Lower lobe of right lung (tissue), 2 donors: ENCODE data around the gene AQP11. TPM values are rescaled to one million over a fixed set of nuclear protein-coding genes. Genes with fewer than 3 reads are reported as not detected.
"Not testable (repeated sequence)": the region's sequence is repeated elsewhere in the genome, so short reads cannot be mapped to it uniquely, and the experiment has no call there.

Source experiments
- ATAC-seq, 2 donors: fragments of 200-7000 bp; cut with Tn5 transposase; one replicate each; pipeline ENCODE4 v1.9.1; 2020 to 2022; ENCODE audit warnings: mild to moderate bottlenecking in 2 of 2, moderate library complexity in 2 of 2
- DNase-seq: peaks from one replicate; pipeline ENCODE4 v3.0.0-alpha.2; 2020
- H3K27ac ChIP-seq: fragments of 200-600 bp; one replicate; pipeline ENCODE4 v1.8.0; 2022
- H3K27me3 ChIP-seq: fragments of 200-600 bp; one replicate; pipeline ENCODE4 v1.8.0; 2022; ENCODE audit warnings: low read depth
- H3K36me3 ChIP-seq: fragments of 200-600 bp; one replicate; pipeline ENCODE4 v1.8.0; 2022; ENCODE audit warnings: mild to moderate bottlenecking
- H3K4me1 ChIP-seq: fragments of 200-600 bp; one replicate; pipeline ENCODE4 v1.8.0; 2022
- H3K4me3 ChIP-seq: fragments of 200-600 bp; one replicate; pipeline ENCODE4 v1.8.0; 2022; ENCODE audit warnings: mild to moderate bottlenecking
- H3K9me3 ChIP-seq: fragments of 200-600 bp; one replicate; pipeline ENCODE4 v1.8.0; 2022
- intact Hi-C: fragments of 100-400 bp; cut with DNase I; formaldehyde crosslinking; loops from one replicate; pipeline ENCODE4 v1.11.0; 2022
- total RNA-seq: library from RNA; stranded (reverse); fragmentation: NEBNext Ultra II Directional; extraction: Animal tissue kit (Norgen Biotek cat#: 25700); gene quantifications from one replicate; pipeline ENCODE4 v1.2.1, GENCODE V29; 2021
- TF ChIP-seq, protein P1 (sequence below): fragments of 200-600 bp; IDR thresholded peaks from one replicate; pipeline ENCODE4 v1.8.0; 2022; ENCODE audit warnings: antibody characterized with exemption, mild to moderate bottlenecking
- donor health status: DM: no; HTN: yes; CAD: no; lungs with severe emphysema.

The AQP11 gene
- total RNA-seq, 1 donor from 2014 or later = 0.18 TPM

DNA sequence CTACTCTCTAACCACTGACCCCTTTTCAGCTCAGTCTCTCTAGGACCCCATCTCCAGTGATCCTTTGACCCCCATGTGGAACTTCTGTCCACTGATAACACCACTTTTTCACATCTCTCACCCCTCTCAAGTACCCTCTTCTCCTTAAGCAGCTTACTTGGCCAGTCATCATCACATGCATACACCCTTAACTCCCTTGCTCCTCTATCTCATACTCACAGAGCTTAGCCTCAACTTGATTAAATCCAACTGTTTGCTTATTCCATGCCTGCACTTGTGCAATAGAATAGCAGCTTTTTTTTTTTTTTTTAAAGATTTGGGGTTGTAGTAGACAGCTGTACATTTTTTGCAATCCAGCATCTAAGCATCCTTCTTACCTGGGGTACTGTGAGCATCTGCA lies 22.2 kb downstream of the AQP11 start:
- no peak for DNase-seq
- Histone ChIP-seq H3K4me3 (no peak overlapping the region), H3K9me3 (no peaks in the 10 kb centered on the region), H3K27me3 (no peaks in the 10 kb centered on the region), H3K27ac (no peak overlapping the region), H3K36me3 (peaks cover 70% of the 10 kb centered on the region), H3K4me1 (no peaks in the 10 kb centered on the region)
- TF ChIP-seq, protein P1, sequence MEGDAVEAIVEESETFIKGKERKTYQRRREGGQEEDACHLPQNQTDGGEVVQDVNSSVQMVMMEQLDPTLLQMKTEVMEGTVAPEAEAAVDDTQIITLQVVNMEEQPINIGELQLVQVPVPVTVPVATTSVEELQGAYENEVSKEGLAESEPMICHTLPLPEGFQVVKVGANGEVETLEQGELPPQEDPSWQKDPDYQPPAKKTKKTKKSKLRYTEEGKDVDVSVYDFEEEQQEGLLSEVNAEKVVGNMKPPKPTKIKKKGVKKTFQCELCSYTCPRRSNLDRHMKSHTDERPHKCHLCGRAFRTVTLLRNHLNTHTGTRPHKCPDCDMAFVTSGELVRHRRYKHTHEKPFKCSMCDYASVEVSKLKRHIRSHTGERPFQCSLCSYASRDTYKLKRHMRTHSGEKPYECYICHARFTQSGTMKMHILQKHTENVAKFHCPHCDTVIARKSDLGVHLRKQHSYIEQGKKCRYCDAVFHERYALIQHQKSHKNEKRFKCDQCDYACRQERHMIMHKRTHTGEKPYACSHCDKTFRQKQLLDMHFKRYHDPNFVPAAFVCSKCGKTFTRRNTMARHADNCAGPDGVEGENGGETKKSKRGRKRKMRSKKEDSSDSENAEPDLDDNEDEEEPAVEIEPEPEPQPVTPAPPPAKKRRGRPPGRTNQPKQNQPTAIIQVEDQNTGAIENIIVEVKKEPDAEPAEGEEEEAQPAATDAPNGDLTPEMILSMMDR = no peak
- ATAC-seq = no peak
- intact Hi-C loops = no loop called here

DNA sequence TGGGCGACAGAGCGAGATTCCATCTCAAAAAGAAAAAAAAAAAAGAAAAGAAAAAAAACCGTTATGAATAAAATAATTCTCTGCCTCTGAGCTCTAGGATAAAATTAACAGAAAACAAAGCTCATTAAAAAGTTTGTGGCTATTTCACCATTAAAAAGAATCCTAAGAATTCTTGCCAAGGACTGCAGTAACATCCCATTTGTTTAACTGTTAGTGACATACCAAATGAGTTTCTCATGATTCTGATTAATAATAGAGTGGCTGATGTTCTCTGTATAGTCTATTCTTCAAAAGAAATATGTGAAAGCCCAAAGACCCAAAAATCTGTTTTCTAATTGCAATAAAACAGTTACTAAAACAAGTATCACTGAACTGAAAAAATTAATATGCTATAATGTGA lies 28.1 kb downstream of the AQP11 start:
- peaks cover 95% of the 10 kb centered on the region for H3K36me3 ChIP-seq

DNA sequence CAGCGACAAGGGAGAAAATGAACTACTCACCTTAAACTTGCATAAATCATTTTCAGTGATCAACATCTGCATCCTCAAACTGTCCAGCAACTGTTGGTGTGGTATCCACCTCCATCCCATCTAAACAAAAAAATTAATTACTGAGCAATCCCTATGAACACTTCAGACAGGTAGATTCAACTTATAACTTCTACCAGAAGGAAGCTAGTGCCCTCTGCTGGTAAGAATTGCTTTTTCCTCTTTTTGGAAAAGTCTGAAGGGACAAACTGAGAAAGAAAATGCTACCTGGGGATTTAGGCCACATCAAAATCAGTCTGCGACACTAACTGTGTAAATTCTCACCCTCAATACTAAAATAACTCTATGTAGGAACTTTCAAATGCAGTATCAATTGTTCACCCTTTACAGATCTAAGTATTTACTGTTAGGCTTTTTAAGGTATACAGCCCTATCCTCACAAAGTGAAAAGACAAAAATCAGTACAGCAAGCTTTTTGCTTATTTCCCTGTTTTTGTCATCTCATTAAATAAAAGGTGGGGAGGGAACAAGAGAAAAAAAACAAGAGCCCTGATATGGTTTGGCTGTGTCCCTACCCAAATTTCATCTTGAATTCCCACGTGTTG lies 29.9 kb downstream of the AQP11 start:
- ATAC-seq = no peak
- H3K9me3 ChIP-seq = no peaks in the 10 kb centered on the region
- no peak overlapping the region for H3K27ac ChIP-seq
- no peak for DNase-seq
- H3K36me3 ChIP-seq = peaks cover 96% of the 10 kb centered on the region
- no peaks in the 10 kb centered on the region for H3K27me3 ChIP-seq
- intact Hi-C loops = no loop called here
- TF ChIP-seq, protein P1 = peak; percentile 72
- no peak overlapping the region for H3K4me3 ChIP-seq
- no peaks in the 10 kb centered on the region for H3K4me1 ChIP-seq

More for the DNA sequence above, 28.1 kb downstream of the AQP11 start:
- DNase-seq (no peak), ATAC-seq (no peak)
- Histone ChIP-seq H3K4me3 (no peak overlapping the region), H3K4me1 (no peaks in the 10 kb centered on the region), H3K27ac (no peak overlapping the region), H3K27me3 (no peaks in the 10 kb centered on the region), H3K9me3 (no peaks in the 10 kb centered on the region)
- intact Hi-C loops = no loop called here
- TF ChIP-seq, protein P1 = no peak

DNA sequence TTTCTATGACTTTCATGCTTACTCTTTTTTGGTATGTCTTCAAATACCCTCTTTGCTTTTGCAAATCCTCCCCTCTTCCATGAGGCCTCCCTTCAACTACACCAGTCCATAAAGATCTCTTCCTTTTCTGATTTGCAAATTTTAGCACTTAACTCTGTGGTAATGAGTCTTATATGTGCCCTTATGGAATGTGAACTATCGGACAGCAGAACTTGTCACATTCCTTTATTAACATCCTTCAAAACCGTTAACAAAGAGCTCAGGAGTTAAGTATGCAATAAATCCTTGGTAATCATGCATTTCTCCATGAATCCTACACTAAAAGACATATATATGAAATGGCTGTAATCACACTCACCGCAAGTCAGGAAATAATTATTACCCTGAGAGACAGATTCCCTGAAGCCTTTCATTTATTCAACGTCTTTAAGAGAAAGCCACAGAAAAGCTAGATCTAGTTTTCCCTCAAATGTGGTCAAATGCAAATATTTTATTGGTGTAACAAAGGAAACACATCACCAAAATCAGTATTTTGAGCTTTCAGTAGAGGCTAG lies 40.5 kb downstream of the AQP11 start:
- no peaks in the 10 kb centered on the region for H3K27me3 ChIP-seq
- intact Hi-C loops = no loop called here
- DNase-seq (no peak), ATAC-seq (no peak)
- H3K27ac ChIP-seq = no peak overlapping the region
- TF ChIP-seq, protein P1 = no peak
- no peaks in the 10 kb centered on the region for H3K9me3 ChIP-seq
- peaks cover 19% of the 10 kb centered on the region for H3K4me1 ChIP-seq
- peaks cover 36% of the 10 kb centered on the region for H3K36me3 ChIP-seq
- no peak overlapping the region for H3K4me3 ChIP-seq

DNA sequence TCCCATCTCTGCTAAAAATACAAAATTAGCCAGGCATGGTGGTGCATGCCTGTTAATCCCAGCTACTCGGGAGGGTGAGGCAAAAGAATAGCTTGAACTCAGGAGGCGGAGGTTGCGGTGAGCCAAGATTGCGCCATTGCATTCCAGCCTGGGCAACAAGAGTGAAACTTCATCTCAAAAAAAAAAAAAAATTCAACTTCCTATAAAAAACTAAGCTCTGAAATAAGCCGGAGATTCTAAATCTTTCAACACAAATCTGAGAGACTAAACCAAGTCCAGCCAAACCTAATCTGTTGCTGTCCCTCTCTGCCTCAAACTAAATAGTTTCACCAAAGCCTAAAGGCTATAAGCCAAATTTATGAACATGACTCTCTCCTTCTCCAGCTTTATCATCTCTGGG lies 44.2 kb downstream of the AQP11 start:
- H3K27me3 ChIP-seq, H3K27ac ChIP-seq, intact Hi-C loops, ATAC-seq, H3K9me3 ChIP-seq, H3K4me3 ChIP-seq: not testable (repeated sequence)
- DNase-seq = peak; percentile 58
- H3K4me1 ChIP-seq = peaks cover 36% of the 10 kb centered on the region
- H3K36me3 ChIP-seq = peaks cover 10% of the 10 kb centered on the region

DNA sequence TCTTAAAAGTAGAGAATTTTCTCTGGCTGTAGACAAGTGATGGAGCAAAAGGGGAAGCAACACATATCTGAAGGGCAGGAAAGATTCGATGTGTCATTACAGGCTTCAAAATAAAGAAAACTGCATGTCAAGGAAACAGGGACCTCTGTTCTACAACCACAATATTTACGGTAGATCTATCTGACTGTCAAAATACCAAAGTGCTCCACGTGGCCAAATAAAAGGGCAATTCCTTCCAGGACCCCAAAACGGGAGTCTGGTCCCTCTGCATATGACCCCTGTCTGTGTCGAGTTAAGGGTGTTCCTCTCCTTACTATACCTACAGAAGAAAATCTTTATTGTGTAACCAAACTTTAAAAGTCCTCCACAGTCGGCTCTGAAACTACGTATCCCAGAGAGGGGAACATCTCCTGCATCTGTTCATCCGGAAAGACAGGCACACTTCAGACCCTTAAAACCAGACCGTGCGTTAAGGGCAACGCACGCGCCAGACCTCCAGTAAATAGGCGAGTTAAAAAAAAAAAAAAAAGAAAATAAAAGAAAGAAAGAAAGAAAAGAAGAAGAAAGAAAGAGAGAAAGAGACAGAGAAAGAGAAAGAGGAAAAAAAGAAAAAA lies 47.1 kb downstream of the AQP11 start:
- Histone ChIP-seq H3K27me3 (no peaks in the 10 kb centered on the region), H3K36me3 (no peaks in the 10 kb centered on the region), H3K9me3 (no peaks in the 10 kb centered on the region), H3K4me1 (peaks cover 27% of the 10 kb centered on the region), H3K27ac (peak overlapping the region; percentile 76), H3K4me3 (peak overlapping the region; percentile 86)
- TF ChIP-seq, protein P1 = no peak
- ATAC-seq (no peak), DNase-seq (no peak)
- intact Hi-C loops = no loop called here
